ENCODE results near the gene LCK.

The LCK gene

GRCh38 chr1:32330558-32331151 lies 79.6 kb downstream of the LCK start:
- Histone ChIP-seq H3K4me2 (no peak overlapping the region), H4K20me1 (ENCODE audit: insufficient read depth) (no peaks in the 10 kb centered on the region), H3K4me1 (ENCODE audit: low read depth, poor library complexity, severe bottlenecking) (peaks cover 27% of the 10 kb centered on the region), H3K9ac (no peak overlapping the region), H3K27me3 (ENCODE audit: insufficient read depth, low read depth) (no peaks in the 10 kb centered on the region), H3K36me3 (ENCODE audit: insufficient read depth) (no peaks in the 10 kb centered on the region; the same call in 1 of the 2 replicates), H2AFZ (ENCODE audit: low read depth) (no peak overlapping the region), H3K4me3 (IDR thresholded peaks at IDR 0.05; ENCODE audit: insufficient read depth, low read depth, low read length) (no peak overlapping the region), H3K79me2 (ENCODE audit: insufficient read depth, low read depth) (no peaks in the 10 kb centered on the region), H3K27ac (no peak overlapping the region)
- TF ChIP-seq CTCF (conservative IDR thresholded peaks at IDR 0.05; ENCODE audit: low read depth, low read length), result no peak

GRCh38 chr1:32331549-32331948 lies 80.5 kb downstream of the LCK start:
- no peaks in the 10 kb centered on the region for H4K20me1 ChIP-seq (ENCODE audit: insufficient read depth)
- no peaks in the 10 kb centered on the region; the same call in 1 of the 2 replicates for H3K36me3 ChIP-seq (ENCODE audit: insufficient read depth)

GRCh38 chr1:32332290-32333079 lies 81.4 kb downstream of the LCK start:
- no peaks in the 10 kb centered on the region for H4K20me1 ChIP-seq (ENCODE audit: insufficient read depth)
- no peak for TF ChIP-seq CTCF (conservative IDR thresholded peaks at IDR 0.05; ENCODE audit: low read depth, low read length)
- H3K4me2 ChIP-seq, result no peak overlapping the region
- no peaks in the 10 kb centered on the region for H3K27me3 ChIP-seq (ENCODE audit: insufficient read depth, low read depth)
- no peak overlapping the region for H3K27ac ChIP-seq
- H3K79me2 ChIP-seq (ENCODE audit: insufficient read depth, low read depth), result no peaks in the 10 kb centered on the region
- H3K36me3 ChIP-seq (ENCODE audit: insufficient read depth), result no peaks in the 10 kb centered on the region; the same call in 1 of the 2 replicates
- H3K4me3 ChIP-seq (IDR thresholded peaks at IDR 0.05; ENCODE audit: insufficient read depth, low read depth, low read length), result no peak overlapping the region
- H3K9ac ChIP-seq, result no peak overlapping the region
- H2AFZ ChIP-seq (ENCODE audit: low read depth), result no peak overlapping the region
- H3K4me1 ChIP-seq (ENCODE audit: low read depth, poor library complexity, severe bottlenecking), result peaks cover 40% of the 10 kb centered on the region

More at GRCh38 chr1:32331549-32331948, 80.5 kb downstream of the LCK start:
- H3K27me3 ChIP-seq (ENCODE audit: insufficient read depth, low read depth), result no peaks in the 10 kb centered on the region
- no peaks in the 10 kb centered on the region for H3K79me2 ChIP-seq (ENCODE audit: insufficient read depth, low read depth)
- H3K4me1 ChIP-seq (ENCODE audit: low read depth, poor library complexity, severe bottlenecking), result peaks cover 31% of the 10 kb centered on the region
- TF ChIP-seq CTCF (conservative IDR thresholded peaks at IDR 0.05; ENCODE audit: low read depth, low read length), result no peak
- no peak overlapping the region for H2AFZ ChIP-seq (ENCODE audit: low read depth)
- no peak overlapping the region for H3K4me3 ChIP-seq (IDR thresholded peaks at IDR 0.05; ENCODE audit: insufficient read depth, low read depth, low read length)
- H3K9ac ChIP-seq, result no peak overlapping the region
- H3K4me2 ChIP-seq, result no peak overlapping the region
- H3K27ac ChIP-seq, result no peak overlapping the region

GRCh38 chr1:32333251-32333963 lies 82.3 kb downstream of the LCK start:
- Histone ChIP-seq H3K9ac (no peak overlapping the region), H3K27me3 (ENCODE audit: insufficient read depth, low read depth) (no peaks in the 10 kb centered on the region), H3K4me3 (IDR thresholded peaks at IDR 0.05; ENCODE audit: insufficient read depth, low read depth, low read length) (no peak overlapping the region), H3K4me1 (ENCODE audit: low read depth, poor library complexity, severe bottlenecking) (peaks cover 49% of the 10 kb centered on the region), H3K36me3 (ENCODE audit: insufficient read depth) (no peaks in the 10 kb centered on the region; the same call in 1 of the 2 replicates), H3K79me2 (ENCODE audit: insufficient read depth, low read depth) (no peaks in the 10 kb centered on the region), H3K27ac (no peak overlapping the region; the same call in 1 of the 2 replicates), H2AFZ (ENCODE audit: low read depth) (no peak overlapping the region), H4K20me1 (ENCODE audit: insufficient read depth) (no peaks in the 10 kb centered on the region), H3K4me2 (peak overlapping the region; percentile 27; the same call in 1 of the 2 replicates)
- no peak for TF ChIP-seq CTCF (conservative IDR thresholded peaks at IDR 0.05; ENCODE audit: low read depth, low read length)

Measured in KMS-11 (cell line).